ENCODE measurements around the gene CLC. TPM values are rescaled to one million over a fixed set of nuclear protein-coding genes. Genes with fewer than 3 reads are reported as not detected.
"Not testable (repeated sequence)": the region's sequence is repeated elsewhere in the genome, so short reads cannot be mapped to it uniquely, and the experiment has no call there.

Gene CLC
- total RNA-seq, 2 donors from 2014 or later: not detected

DNA sequence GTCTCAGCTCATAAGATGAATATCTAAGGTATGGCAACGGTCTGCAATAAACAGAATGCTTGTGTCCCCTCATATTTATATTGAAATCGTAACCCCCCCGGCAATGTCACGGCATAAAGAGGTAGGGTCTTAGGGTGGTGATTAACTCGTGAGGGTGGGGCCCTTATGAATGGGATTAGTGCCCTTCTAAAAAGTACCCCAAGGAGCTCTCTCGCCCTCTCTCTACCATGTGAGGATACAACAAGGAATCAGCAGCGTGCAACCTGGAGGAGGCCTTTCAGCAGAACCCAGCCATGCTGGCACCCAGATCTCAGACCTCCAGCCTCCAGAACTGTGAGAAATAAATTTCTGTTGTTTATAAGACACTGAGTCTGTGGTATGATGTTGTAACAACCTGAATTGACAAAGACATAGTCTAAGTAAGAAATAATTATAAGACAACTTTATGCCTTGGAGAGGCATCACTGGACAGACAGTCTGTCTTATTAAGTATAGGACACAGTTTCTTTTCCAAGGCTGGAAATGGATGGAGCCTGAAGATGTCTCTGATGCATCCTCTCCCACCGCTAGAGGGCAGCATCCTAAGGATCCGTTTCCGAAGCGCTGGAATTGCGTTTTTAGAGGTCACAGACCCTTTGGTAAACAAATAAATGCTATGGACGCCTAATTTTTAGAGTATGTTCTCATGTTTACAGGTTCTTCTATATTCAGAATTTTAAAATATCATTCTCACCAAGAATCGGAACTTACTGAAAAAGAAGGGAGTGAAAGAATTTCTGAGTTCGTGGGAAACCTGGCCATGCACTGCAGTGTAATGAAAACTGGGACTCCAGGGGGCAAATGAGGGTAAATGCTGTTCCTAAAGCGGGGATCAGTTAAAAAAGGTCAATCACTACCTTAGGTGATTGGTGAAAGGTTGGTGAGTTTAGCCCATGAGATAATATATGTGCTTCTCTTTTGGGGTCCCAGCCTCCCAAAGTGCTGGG, 27.6 kb upstream of the CLC start:
- Histone ChIP-seq H3K4me3 (no peak overlapping the region), H3K4me1 (no peaks in the 10 kb centered on the region), H3K27me3 (no peaks in the 10 kb centered on the region), H3K27ac (no peak overlapping the region), H3K9me3 (peaks cover 0 to 6% (median 0%) of the 10 kb centered on the region in 3 donors), H3K36me3 (replicated peaks in 1 of 2; ENCODE audit: insufficient read depth in 1 of 2, low read depth in 2 of 2) (no peaks in the 10 kb centered on the region)
- intact Hi-C loops (cut with DNase I): no loop called here
- WGBS, 2 donors: 42 to 45% methylated on average over 15 to 16 of the region's 16 CpGs
- DNase-seq: peak; percentile 22 to 60 (median 40)
- ATAC-seq: no peak
- TF ChIP-seq POLR2A (IDR thresholded peaks at IDR 0.05): no peak
- TF ChIP-seq, protein P1, sequence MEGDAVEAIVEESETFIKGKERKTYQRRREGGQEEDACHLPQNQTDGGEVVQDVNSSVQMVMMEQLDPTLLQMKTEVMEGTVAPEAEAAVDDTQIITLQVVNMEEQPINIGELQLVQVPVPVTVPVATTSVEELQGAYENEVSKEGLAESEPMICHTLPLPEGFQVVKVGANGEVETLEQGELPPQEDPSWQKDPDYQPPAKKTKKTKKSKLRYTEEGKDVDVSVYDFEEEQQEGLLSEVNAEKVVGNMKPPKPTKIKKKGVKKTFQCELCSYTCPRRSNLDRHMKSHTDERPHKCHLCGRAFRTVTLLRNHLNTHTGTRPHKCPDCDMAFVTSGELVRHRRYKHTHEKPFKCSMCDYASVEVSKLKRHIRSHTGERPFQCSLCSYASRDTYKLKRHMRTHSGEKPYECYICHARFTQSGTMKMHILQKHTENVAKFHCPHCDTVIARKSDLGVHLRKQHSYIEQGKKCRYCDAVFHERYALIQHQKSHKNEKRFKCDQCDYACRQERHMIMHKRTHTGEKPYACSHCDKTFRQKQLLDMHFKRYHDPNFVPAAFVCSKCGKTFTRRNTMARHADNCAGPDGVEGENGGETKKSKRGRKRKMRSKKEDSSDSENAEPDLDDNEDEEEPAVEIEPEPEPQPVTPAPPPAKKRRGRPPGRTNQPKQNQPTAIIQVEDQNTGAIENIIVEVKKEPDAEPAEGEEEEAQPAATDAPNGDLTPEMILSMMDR (IDR thresholded peaks at IDR 0.05): peak; percentile 34 to 68 (median 45)

DNA sequence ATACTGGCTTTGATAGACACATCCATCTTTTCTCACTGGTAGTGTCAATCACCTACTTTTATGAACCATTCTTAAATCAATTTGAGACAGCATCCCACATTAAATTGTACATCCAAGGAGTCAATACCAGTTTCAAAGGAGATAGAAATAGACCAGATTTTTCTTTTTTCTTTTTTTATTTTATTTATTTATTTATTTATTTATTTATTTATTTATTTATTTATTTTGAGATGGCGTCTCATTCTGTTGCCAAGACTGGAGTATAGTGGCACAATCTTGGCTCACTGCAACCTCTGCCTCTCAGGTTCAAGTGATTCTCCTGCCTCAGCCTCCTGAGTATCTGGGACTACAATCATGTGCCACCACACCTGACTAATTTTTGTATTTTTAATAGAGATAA, 24.0 kb upstream of the CLC start:
- not testable (repeated sequence) for H3K36me3 ChIP-seq (replicated peaks in 1 of 2; ENCODE audit: insufficient read depth in 1 of 2, low read depth in 2 of 2); ATAC-seq

DNA sequence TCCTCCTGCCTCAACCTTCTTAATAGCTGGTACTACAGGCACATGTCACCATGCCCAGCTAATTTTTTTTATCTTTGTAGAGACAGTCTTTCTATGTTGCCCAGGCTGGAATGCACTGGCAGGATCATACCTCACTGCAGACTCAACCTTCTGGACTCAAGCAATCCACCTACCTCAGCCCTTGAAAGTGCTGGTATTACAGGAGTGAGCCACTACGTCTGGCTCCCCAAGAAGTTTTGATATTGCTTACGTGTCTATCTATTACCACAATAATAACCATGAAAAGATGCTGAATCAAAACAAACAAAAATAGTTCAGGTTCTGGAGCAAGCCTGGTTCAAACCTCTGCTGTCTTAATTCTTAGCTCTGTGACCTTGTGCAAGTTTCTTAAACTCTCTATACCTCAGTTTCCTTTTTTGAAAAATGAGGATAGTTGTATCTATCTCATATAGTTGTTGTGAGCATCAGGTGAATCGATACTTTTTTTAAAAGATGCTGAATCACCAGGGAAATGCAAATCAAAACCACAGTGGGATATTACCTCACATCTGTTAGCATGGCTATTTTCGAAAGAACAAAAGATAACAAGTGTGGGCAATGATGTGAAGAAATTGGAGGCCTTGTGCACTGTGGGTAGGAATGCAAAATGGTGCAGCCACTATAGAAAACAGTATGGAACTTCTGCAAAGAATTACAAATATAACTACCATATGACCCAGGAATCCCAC, 21.8 kb upstream of the CLC start:
- Histone ChIP-seq H3K27me3 (no peaks in the 10 kb centered on the region), H3K4me3 (no peak overlapping the region), H3K27ac (no peak overlapping the region), H3K9me3 (no peaks in the 10 kb centered on the region), H3K36me3 (replicated peaks in 1 of 2; ENCODE audit: insufficient read depth in 1 of 2, low read depth in 2 of 2) (no peaks in the 10 kb centered on the region), H3K4me1 (no peaks in the 10 kb centered on the region)
- WGBS, 2 donors: 64 to 68% methylated on average over 4 of the region's 4 CpGs
- no peak for ATAC-seq
- no peak for DNase-seq
- no peak for TF ChIP-seq POLR2A (IDR thresholded peaks at IDR 0.05)
- TF ChIP-seq, protein P1 (IDR thresholded peaks at IDR 0.05): no peak
- intact Hi-C loops (cut with DNase I): no loop called here

More for the DNA sequence above, 24.0 kb upstream of the CLC start:
- H3K9me3 ChIP-seq; H3K27ac ChIP-seq; DNase-seq; H3K4me1 ChIP-seq; H3K27me3 ChIP-seq; intact Hi-C loops (cut with DNase I); H3K4me3 ChIP-seq: not testable (repeated sequence)
- 92 to 95% methylated on average over 1 of the region's 1 CpG for WGBS, 2 donors

DNA sequence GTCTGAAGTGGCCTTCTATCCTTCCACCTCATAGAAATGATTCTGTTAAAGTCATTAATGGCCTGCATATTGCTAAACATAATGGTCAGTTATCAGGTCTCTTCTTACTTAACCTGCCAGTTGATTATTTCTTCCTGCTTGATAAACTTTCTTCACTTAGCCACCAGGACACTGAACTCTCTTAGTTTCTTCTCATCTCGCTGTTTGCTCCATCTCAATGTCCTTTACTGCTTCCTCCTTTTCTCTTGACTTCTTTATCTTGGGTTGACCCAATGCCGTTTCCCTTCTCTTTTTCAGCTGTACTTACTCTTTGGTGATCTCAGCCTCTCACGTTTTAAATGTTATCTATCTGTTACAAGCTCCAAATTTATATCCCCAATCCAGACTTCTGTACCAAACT, 17.1 kb upstream of the CLC start:
- Histone ChIP-seq H3K36me3 (replicated peaks in 1 of 2; ENCODE audit: insufficient read depth in 1 of 2, low read depth in 2 of 2) (no peaks in the 10 kb centered on the region), H3K4me1 (no peaks in the 10 kb centered on the region), H3K9me3 (no peaks in the 10 kb centered on the region), H3K27ac (no peak overlapping the region), H3K27me3 (no peaks in the 10 kb centered on the region), H3K4me3 (no peak overlapping the region)
- TF ChIP-seq POLR2A (IDR thresholded peaks at IDR 0.05): no peak
- TF ChIP-seq, protein P1 (IDR thresholded peaks at IDR 0.05): no peak
- ATAC-seq: no peak
- intact Hi-C loops (cut with DNase I): no loop called here
- WGBS, 2 donors: 56 to 64% methylated on average over 3 of the region's 3 CpGs
- no peak for DNase-seq

DNA sequence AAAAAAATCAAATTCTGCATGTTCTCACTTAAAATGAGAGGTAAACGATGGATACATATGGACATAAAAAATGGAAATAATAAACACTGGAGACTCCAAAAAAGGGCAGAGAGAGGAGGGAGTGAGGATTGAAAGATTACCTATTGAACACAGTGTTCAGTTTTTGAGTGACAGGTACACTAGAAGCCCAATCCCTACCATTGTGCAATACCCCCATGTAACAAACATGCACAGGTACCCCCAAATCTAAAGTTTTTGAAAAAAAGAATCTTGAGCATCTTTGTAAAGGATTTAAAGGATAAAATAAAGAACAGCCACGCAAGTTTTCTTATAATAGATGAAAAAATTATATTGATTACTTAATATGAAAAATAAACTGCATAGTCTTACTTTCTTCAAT, 16.7 kb upstream of the CLC start:
- TF ChIP-seq, protein P1 (IDR thresholded peaks at IDR 0.05): no peak
- TF ChIP-seq POLR2A (IDR thresholded peaks at IDR 0.05): no peak
- no peaks in the 10 kb centered on the region for H3K27me3 ChIP-seq
- H3K4me1 ChIP-seq: no peaks in the 10 kb centered on the region
- DNase-seq (no peak), ATAC-seq (no peak)
- no peak overlapping the region for H3K27ac ChIP-seq
- no peaks in the 10 kb centered on the region for H3K9me3 ChIP-seq
- 79 to 84% methylated on average over 2 of the region's 2 CpGs for WGBS, 2 donors
- no peak overlapping the region for H3K4me3 ChIP-seq
- no peaks in the 10 kb centered on the region for H3K36me3 ChIP-seq (replicated peaks in 1 of 2; ENCODE audit: insufficient read depth in 1 of 2, low read depth in 2 of 2)
- intact Hi-C loops (cut with DNase I): no loop called here
